Subcutaneous adipose tissue (tissue), 4 donors: ENCODE results near the gene OR2J3. TPM values are rescaled to one million over a fixed set of nuclear protein-coding genes. Genes with fewer than 3 reads are reported as not detected.

ENCODE experiments used
- total RNA-seq, 4 donors: library from RNA; depleted of rRNA; stranded (reverse); fragments of >200 nt; gene quantifications; one replicate each; pipeline ENCODE4 v1.1.0, GENCODE V29; 2016
- TF ChIP-seq, protein P1 (sequence below): fragments of 450-650 bp; IDR thresholded peaks from one replicate; pipeline ENCODE4 v1.5.1; 2016; ENCODE audit warnings: low read depth, mild to moderate bottlenecking, control low read depth, antibody characterized with exemption, moderate library complexity

Gene OR2J3
- total RNA-seq, 4 donors from 2014 or later: not detected

GRCh38 chr6:29097803-29098202, 10.1 kb upstream of the OR2J3 start:
- TF ChIP-seq, protein P1, sequence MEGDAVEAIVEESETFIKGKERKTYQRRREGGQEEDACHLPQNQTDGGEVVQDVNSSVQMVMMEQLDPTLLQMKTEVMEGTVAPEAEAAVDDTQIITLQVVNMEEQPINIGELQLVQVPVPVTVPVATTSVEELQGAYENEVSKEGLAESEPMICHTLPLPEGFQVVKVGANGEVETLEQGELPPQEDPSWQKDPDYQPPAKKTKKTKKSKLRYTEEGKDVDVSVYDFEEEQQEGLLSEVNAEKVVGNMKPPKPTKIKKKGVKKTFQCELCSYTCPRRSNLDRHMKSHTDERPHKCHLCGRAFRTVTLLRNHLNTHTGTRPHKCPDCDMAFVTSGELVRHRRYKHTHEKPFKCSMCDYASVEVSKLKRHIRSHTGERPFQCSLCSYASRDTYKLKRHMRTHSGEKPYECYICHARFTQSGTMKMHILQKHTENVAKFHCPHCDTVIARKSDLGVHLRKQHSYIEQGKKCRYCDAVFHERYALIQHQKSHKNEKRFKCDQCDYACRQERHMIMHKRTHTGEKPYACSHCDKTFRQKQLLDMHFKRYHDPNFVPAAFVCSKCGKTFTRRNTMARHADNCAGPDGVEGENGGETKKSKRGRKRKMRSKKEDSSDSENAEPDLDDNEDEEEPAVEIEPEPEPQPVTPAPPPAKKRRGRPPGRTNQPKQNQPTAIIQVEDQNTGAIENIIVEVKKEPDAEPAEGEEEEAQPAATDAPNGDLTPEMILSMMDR: no peak

DNA sequence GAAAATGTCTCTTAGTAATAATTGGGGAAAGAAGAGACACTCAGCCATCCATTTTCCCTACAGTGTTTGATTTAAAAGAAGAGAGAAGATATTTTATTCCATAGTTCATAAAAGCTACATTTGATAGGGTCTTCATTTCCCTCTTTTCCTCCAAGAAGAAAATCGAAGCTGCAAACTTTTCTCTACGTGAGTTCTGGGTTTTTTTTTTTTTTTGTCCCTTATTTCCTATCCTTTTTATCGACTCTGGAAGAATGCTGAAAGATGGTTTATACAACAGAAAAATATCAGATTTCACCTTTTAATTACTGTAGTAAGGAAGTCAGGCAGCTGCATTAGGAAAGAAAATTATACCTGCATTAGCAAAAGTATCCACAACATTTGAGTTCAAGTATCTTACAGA, 8.7 kb upstream of the OR2J3 start, which contains the start of gene OR2J1:
Gene OR2J1, plus strand, starts transcription at position 301 of the 400 bp plus-strand sequence. CDS start 1,453 bp downstream, outside the sequence.
- TF ChIP-seq, protein P1: no peak

GRCh38 chr6:29112135-29112534, 4.3 kb downstream of the OR2J3 start:
- TF ChIP-seq, protein P1: no peak

DNA sequence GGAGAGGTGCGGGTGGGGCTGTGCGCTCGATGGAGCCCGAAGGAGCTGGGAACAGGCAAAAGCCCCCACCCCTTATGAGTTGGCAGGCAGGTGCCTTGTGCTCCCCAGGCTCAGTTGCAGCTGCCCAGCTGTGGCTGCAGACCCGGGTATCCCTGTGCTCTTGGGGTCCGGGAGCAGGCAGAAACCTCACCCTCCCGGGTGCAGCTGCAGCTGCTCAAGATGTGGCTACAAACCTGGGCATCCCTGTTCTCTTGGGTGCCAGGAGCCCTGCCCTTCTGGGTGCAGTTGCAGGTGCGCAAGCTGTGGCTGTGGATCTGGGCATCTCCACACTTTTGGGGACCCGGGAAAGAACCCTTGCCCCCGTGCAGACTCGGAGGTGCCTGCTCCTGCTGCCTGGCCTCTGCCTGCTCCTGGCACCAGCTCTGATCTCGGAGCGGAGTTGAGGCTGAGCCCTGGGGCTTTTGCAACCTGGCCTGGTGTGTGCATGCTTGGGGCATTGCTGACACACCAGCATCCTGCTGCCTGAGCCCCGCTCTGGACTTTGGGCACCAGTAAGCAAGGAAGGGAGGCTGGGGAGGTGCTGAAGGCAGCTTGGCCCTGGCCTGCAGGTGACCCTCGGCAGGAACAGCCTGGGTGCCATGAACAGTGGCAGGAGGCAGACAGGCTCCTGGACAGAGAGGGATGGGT, 21.6 kb downstream of the OR2J3 start:
- TF ChIP-seq, protein P1: no peak

GRCh38 chr6:29130644-29131043, 22.8 kb downstream of the OR2J3 start:
- TF ChIP-seq, protein P1: no peak

DNA sequence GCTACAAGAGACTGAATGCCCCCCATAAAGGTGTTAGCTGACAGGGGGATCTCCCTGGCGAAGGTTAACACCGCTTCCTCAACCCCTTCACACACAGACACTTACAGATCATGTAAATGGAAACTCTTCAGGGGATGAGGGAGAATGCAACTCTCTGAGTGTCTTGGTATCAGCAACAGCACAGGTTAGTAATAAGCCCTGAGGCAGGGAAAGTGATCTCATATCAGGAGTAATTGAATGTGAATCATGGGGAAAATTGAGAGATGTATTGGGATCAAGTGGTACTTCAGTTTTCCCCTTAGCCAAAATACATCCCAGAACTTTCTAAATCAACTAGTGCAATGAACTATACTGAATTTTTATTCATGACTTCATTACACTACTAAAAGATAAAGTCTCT, 23.8 kb downstream of the OR2J3 start:
- TF ChIP-seq, protein P1: no peak

DNA sequence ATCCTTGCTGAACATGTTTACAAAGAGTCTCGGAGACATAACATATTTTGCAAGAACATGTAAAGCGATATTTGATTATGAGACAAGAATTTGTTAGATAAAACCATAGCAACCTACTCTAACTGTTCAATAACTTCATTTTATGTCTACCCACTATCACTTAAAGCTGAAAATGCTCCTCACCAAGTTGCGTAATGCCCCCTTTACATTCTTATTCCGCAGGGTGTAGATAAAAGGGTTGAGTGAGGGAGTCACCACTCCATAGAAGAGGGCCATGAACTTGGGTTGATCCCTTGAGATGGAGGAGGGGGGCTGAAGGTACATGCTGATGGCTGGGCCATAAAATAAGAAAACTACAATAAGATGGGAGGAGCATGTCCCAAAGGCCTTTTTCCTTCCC, 29.9 kb downstream of the OR2J3 start:
- TF ChIP-seq, protein P1: no peak
